ENCODE results near the gene GABBR2.

DNA sequence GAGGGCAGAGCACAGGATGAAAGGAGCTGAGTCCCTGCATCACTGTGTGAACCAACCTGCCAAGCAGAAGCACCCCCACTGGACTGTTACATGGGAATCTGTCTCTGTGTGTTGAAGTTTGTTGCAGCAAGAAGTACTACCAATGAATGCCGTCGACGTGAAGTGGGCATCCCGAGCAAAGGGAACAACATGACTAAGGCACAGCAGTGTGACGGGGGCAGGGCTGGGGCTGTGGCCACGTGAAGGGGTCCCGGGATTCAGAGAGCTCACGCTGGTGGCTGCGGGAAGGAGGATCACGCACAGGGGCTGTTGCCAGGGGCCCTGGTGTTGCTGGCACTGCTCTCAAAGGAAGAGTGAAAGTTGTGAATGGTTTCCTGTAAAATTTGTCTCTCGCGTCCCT lies 27.5 kb upstream of the GABBR2 start:
- TF ChIP-seq, protein P1, sequence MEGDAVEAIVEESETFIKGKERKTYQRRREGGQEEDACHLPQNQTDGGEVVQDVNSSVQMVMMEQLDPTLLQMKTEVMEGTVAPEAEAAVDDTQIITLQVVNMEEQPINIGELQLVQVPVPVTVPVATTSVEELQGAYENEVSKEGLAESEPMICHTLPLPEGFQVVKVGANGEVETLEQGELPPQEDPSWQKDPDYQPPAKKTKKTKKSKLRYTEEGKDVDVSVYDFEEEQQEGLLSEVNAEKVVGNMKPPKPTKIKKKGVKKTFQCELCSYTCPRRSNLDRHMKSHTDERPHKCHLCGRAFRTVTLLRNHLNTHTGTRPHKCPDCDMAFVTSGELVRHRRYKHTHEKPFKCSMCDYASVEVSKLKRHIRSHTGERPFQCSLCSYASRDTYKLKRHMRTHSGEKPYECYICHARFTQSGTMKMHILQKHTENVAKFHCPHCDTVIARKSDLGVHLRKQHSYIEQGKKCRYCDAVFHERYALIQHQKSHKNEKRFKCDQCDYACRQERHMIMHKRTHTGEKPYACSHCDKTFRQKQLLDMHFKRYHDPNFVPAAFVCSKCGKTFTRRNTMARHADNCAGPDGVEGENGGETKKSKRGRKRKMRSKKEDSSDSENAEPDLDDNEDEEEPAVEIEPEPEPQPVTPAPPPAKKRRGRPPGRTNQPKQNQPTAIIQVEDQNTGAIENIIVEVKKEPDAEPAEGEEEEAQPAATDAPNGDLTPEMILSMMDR (conservative IDR thresholded peaks at IDR 0.05): no peak
- no peak for TF ChIP-seq ZFX (IDR thresholded peaks at IDR 0.05)
